Ishikawa (cell line): ENCODE measurements around the gene POLR2E.

Experiments used
- CEBPB ChIP-seq: IDR thresholded peaks from 2 replicates; pipeline ENCODE4 v1.6.1; 2012
- CREB1 ChIP-seq: IDR thresholded peaks from 2 replicates; pipeline ENCODE4 v1.6.1; 2012; ENCODE audit warnings: low read depth
- EGR1 ChIP-seq: IDR thresholded peaks from 2 replicates; pipeline ENCODE4 v1.6.1; 2012
- EP300 ChIP-seq: IDR thresholded peaks from 2 replicates; pipeline ENCODE4 v1.6.1; 2012; ENCODE audit warnings: borderline replicate concordance
- FOXM1 ChIP-seq: IDR thresholded peaks from 2 replicates; pipeline ENCODE4 v1.6.1; 2012; ENCODE audit warnings: low read depth, borderline replicate concordance
- MAX ChIP-seq: IDR thresholded peaks from 2 replicates; pipeline ENCODE4 v1.6.1; 2012
- NFIC ChIP-seq: IDR thresholded peaks from 2 replicates; pipeline ENCODE4 v1.6.1; 2012
- RAD21 ChIP-seq: IDR thresholded peaks from 2 replicates; pipeline ENCODE4 v1.6.1; 2012; ENCODE audit warnings: low read depth
- REST ChIP-seq: IDR thresholded peaks from 2 replicates; pipeline ENCODE4 v1.6.1; 2012; ENCODE audit warnings: low read depth, mild to moderate bottlenecking
- TAF1 ChIP-seq: IDR thresholded peaks from 2 replicates; pipeline ENCODE4 v1.6.1; 2012; ENCODE audit warnings: low read depth, mild to moderate bottlenecking
- TCF12 ChIP-seq: IDR thresholded peaks from 2 replicates; pipeline ENCODE4 v1.6.1; 2012; ENCODE audit warnings: low read depth
- TEAD4 ChIP-seq: IDR thresholded peaks from 2 replicates; pipeline ENCODE4 v1.6.1; 2012
- USF1 ChIP-seq: IDR thresholded peaks from 2 replicates; pipeline ENCODE4 v1.6.1; 2012
- YY1 ChIP-seq: IDR thresholded peaks from 2 replicates; pipeline ENCODE4 v1.6.1; 2012; ENCODE audit warnings: low read depth
- ZBTB7A ChIP-seq: IDR thresholded peaks from 2 replicates; pipeline ENCODE4 v1.6.1; 2012; ENCODE audit warnings: low read depth

Gene POLR2E

GRCh38 chr19:1113986-1114483, 18.9 kb upstream of the POLR2E start:
- no peak for TF ChIP-seq EP300
- TF ChIP-seq YY1, result no peak
- no peak for TF ChIP-seq USF1
- TF ChIP-seq MAX, result no peak
- TF ChIP-seq EGR1, result no peak
- no peak for TF ChIP-seq NFIC
- TF ChIP-seq REST, result no peak
- TF ChIP-seq RAD21, result no peak
- TF ChIP-seq CREB1, result no peak
- no peak for TF ChIP-seq ZBTB7A
- no peak for TF ChIP-seq CEBPB
- no peak for TF ChIP-seq TAF1
- no peak for TF ChIP-seq FOXM1
- TF ChIP-seq TCF12, result no peak

GRCh38 chr19:1113030-1113985, 18.1 kb upstream of the POLR2E start:
- TF ChIP-seq NFIC, result peak; percentile 36; the same call in 1 of the 2 replicates
- TF ChIP-seq RAD21, result peak; percentile 90
- TF ChIP-seq ZBTB7A, result 0 out of 2 replicates have a peak, but pooled peaks have one; percentile 26
- TF ChIP-seq EP300, result no peak
- TF ChIP-seq CREB1, result no peak
- peak; percentile 59 for TF ChIP-seq EGR1

GRCh38 chr19:1112268-1113029, 17.3 kb upstream of the POLR2E start:
- TF ChIP-seq CREB1 (no peak), NFIC (no peak; the same call in 1 of the 2 replicates), CEBPB (no peak), FOXM1 (no peak), MAX (peak; percentile 78), USF1 (peak; percentile 55), TAF1 (no peak), REST (no peak), TCF12 (0 out of 2 replicates have a peak, but pooled peaks have one; percentile 19)

- TF ChIP-seq NFIC (no peak), CREB1 (no peak), USF1 (no peak), TAF1 (no peak), YY1 (no peak), TEAD4 (no peak), CEBPB (no peak), ZBTB7A (peak; percentile 78; the same call in 1 of the 2 replicates)
Observed at GRCh38 chr19:1111641-1112267, 16.6 kb upstream of the POLR2E start.
